GM23248 (cell line): ENCODE measurements around the gene DTNB. TPM values are rescaled to one million over a fixed set of nuclear protein-coding genes. Genes with fewer than 3 reads are reported as not detected.

Source experiments
- DNase-seq: peaks from one replicate; pipeline ENCODE4 v3.0.0-alpha.2; 2015
- H2AFZ ChIP-seq: fragments of 200-600 bp; sonication (generic); 2 replicates; pipeline ENCODE4 v1.6.1; 2016; ENCODE audit warnings: antibody characterized with exemption
- H3F3A ChIP-seq: fragments of 200-600 bp; sonication (generic); 2 replicates; pipeline ENCODE4 v1.6.1; 2016; ENCODE audit warnings: mild to moderate bottlenecking, antibody characterized with exemption, mixed run types; ENCODE audit not compliant: insufficient read depth
- H3K27ac ChIP-seq: fragments of 200-600 bp; sonication (generic); 2 replicates; pipeline ENCODE4 v1.5.1; 2016; ENCODE audit warnings: mild to moderate bottlenecking
- H3K27me3 ChIP-seq: fragments of 200-600 bp; sonication (generic); replicated peaks from 2 replicates; pipeline ENCODE4 v1.6.1; 2016; ENCODE audit warnings: mild to moderate bottlenecking; ENCODE audit not compliant: insufficient read depth
- H3K36me3 ChIP-seq: fragments of 200-600 bp; sonication (generic); 2 replicates; pipeline ENCODE4 v1.6.1; 2016; ENCODE audit warnings: low read depth, mild to moderate bottlenecking
- H3K4me1 ChIP-seq: fragments of 200-600 bp; sonication (generic); 2 replicates; pipeline ENCODE4 v1.6.1; 2016; ENCODE audit warnings: mild to moderate bottlenecking; ENCODE audit not compliant: insufficient read depth
- H3K4me2 ChIP-seq: fragments of 200-600 bp; sonication (generic); one replicate; pipeline ENCODE4 v1.6.1; 2016; ENCODE audit warnings: mild to moderate bottlenecking; ENCODE audit not compliant: unreplicated experiment
- H3K4me3 ChIP-seq: fragments of 200-600 bp; sonication (generic); 2 replicates; pipeline ENCODE4 v1.5.1; 2016; ENCODE audit warnings: mild to moderate bottlenecking
- H3K79me2 ChIP-seq: fragments of 200-600 bp; sonication (generic); 2 replicates; pipeline ENCODE4 v1.6.1; 2016; ENCODE audit warnings: mild to moderate bottlenecking; ENCODE audit not compliant: insufficient read depth
- H3K9ac ChIP-seq: fragments of 200-600 bp; sonication (generic); 2 replicates; pipeline ENCODE4 v1.6.1; 2016; ENCODE audit warnings: mild to moderate bottlenecking
- H3K9me2 ChIP-seq: fragments of 200-600 bp; sonication (generic); 2 replicates; pipeline ENCODE4 v1.6.1; 2016; ENCODE audit warnings: mixed run types, mild to moderate bottlenecking, moderate library complexity; ENCODE audit not compliant: insufficient read depth
- H3K9me3 ChIP-seq: fragments of 200-600 bp; sonication (generic); one replicate; pipeline ENCODE4 v1.6.1; 2017; ENCODE audit warnings: low read depth
- H4K20me1 ChIP-seq: fragments of 200-600 bp; sonication (generic); 2 replicates; pipeline ENCODE4 v1.6.0; 2016; ENCODE audit not compliant: insufficient read depth
- EZH2 ChIP-seq: fragments of 200-600 bp; sonication (generic); IDR thresholded peaks from 2 replicates; pipeline ENCODE4 v1.6.1; 2018; ENCODE audit warnings: antibody characterized with exemption, mild to moderate bottlenecking; ENCODE audit not compliant: insufficient read depth, poor library complexity, severe bottlenecking
- EZH2phosphoT487 ChIP-seq: fragments of 200-600 bp; sonication (generic); IDR thresholded peaks from 2 replicates; pipeline ENCODE4 v1.6.1; 2018; ENCODE audit warnings: antibody characterized with exemption, moderate library complexity, mild to moderate bottlenecking, low read depth; ENCODE audit not compliant: insufficient read depth
- WGBS, 2 experiments: methylation state at CpG; one replicate each; pipeline ENCODE4 v1.1.6; 2015 to 2017; ENCODE audit warnings: low lambda C conversion rate in 2 of 2, low coverage in 1 of 2; ENCODE audit errors: missing lambda C conversion rate in 2 of 2; 5-methylcytosine and 5-hydroxymethylcytosine counted together
- in situ Hi-C: fragments of 300-500 bp; cut with MboI; formaldehyde crosslinking; loops from 2 replicates; pipeline ENCODE4 v1.15.0; 2020
- polyA plus RNA-seq: library from polyadenylated mRNA; unstranded; fragments of >200 nt; fragmentation: Nextera tagmentation; extraction: Ambion mirVana; gene quantifications from 2 replicates; pipeline ENCODE4 v1.2.1, GENCODE V29; 2016
- total RNA-seq: library from RNA; depleted of rRNA; stranded (reverse); fragments of >200 nt; shearing (Covaris generic); gene quantifications from 2 replicates; pipeline ENCODE4 v1.2.3, GENCODE V29; 2014

The DTNB gene
- total and polyA plus RNA-seq, 2 experiments from 2014 or later, result 1.1 to 4.0 TPM

DNA sequence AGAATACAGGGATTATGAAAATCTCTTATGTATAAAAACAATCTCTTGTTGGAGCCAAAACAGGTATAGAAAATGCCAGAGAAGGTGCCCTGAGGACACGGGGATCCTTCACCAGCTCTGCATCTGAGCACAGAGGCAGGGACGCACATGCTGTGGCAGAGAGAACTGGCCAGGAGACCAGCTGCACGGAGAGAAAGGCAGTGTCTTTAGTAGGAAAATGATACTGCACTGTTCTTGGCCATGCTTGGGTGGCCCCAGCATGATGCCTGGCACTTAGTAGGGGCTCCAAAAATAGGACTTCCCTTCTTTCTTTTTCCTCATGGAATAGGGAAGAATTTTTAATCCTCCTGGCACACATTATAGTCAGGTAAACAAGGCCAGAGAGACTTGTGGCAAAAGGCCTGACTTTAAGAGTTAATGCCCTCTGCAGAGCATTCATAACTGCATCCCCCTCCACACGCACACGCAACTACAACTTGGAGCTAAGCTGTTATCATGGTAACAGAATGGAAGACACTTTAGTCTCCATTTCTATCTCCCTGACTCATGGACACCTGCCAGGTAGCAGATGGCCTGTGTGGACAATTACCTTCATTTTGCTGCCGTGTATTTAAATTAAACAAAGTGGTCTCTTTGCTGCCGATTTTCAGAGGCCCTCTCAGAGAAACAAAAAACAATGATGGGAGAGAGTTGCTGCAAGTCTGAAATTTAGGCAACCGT lies 271.9 kb downstream of the DTNB start:
- TF ChIP-seq EZH2, result no peak
- no peak for TF ChIP-seq EZH2phosphoT487
- no peak for DNase-seq
- WGBS, 2 experiments, result 69 to 72% methylated on average over 8 of the region's 8 CpGs

DNA sequence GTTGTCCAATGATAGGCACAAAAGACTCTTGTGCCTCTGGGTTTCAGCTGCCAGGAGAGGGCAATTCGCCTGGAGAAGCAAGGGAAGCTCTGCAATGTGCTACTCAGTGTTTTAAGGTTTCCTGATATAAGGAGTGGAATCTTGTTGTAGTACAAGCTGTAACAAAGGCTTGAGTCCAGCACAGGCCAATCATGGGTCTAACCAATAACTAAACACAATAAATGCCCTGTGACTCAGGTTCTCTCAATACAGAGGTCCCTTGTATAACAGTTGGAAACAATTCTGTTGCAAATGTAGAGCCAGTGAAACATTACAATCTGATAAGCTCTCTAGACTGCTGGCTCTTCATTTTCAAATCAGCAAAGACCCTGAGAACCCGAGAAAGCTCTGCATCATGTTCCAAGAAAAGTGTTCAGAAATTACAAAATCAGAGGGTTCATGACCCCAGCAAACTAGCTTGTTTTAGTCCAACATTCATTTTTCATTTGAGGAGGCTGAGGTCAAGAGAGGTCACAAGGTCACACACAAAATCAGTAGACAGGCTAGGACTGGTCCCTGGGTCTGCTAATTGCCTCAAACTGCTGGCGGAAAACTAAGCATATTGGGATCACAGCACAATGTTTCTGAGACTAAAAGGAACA lies 272.7 kb downstream of the DTNB start:
- TF ChIP-seq EZH2 (no peak), EZH2phosphoT487 (no peak)
- no peak for DNase-seq
- Histone ChIP-seq H3K27ac (no peak overlapping the region), H3K4me3 (no peak overlapping the region), H3K4me1 (no peaks in the 10 kb centered on the region), H3K9ac (no peak overlapping the region), H2AFZ (no peak overlapping the region), H3K9me3 (no peaks in the 10 kb centered on the region), H3K36me3 (no peaks in the 10 kb centered on the region), H3K4me2 (no peak overlapping the region), H4K20me1 (no peaks in the 10 kb centered on the region), H3K79me2 (no peaks in the 10 kb centered on the region), H3F3A (no peaks in the 10 kb centered on the region), H3K9me2 (no peaks in the 10 kb centered on the region), H3K27me3 (no peaks in the 10 kb centered on the region)
- WGBS, 2 experiments, result 84 to 89% methylated on average over 3 of the region's 3 CpGs
- in situ Hi-C loops, result no loop called here

More for the DNA sequence above, 271.9 kb downstream of the DTNB start:
- Histone ChIP-seq H3K9me2 (no peaks in the 10 kb centered on the region), H3K27ac (no peak overlapping the region), H3K79me2 (no peaks in the 10 kb centered on the region), H3K4me3 (no peak overlapping the region), H3K27me3 (no peaks in the 10 kb centered on the region), H2AFZ (no peak overlapping the region), H3K9ac (no peak overlapping the region), H4K20me1 (no peaks in the 10 kb centered on the region), H3K36me3 (no peaks in the 10 kb centered on the region), H3K4me2 (no peak overlapping the region), H3K9me3 (no peaks in the 10 kb centered on the region), H3F3A (no peaks in the 10 kb centered on the region), H3K4me1 (no peaks in the 10 kb centered on the region)
- in situ Hi-C loops, result no loop called here

DNA sequence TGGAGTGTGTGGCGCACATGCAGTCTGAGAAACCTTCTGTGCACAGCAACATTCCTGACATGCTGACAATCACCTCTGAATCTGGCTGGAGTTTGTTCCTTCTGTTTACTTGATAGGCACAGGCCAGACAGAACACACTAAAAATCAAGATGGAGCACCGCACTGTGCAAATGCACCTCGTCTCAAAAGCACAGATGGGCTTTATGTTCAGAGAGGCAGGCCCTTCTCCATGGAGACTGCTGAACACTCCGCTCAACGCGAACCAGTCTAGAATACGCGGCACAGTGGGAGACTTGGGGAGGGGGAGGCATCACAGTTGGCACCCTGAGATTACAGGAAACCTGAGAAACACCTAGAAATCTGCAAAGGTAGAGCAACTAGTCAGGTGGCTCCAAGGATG lies 273.2 kb downstream of the DTNB start:
- in situ Hi-C loops, result no loop called here
- no peaks in the 10 kb centered on the region for H3K4me1 ChIP-seq
- no peaks in the 10 kb centered on the region for H3K9me2 ChIP-seq
- no peak overlapping the region for H2AFZ ChIP-seq
- no peaks in the 10 kb centered on the region for H3K36me3 ChIP-seq
- DNase-seq, result no peak
- no peak overlapping the region for H3K9ac ChIP-seq
- H3F3A ChIP-seq, result no peaks in the 10 kb centered on the region
- H3K27me3 ChIP-seq, result no peaks in the 10 kb centered on the region
- H3K79me2 ChIP-seq, result no peaks in the 10 kb centered on the region
- no peak overlapping the region for H3K4me2 ChIP-seq
- H4K20me1 ChIP-seq, result no peaks in the 10 kb centered on the region
- no peak for TF ChIP-seq EZH2
- no peak for TF ChIP-seq EZH2phosphoT487
- H3K9me3 ChIP-seq, result no peaks in the 10 kb centered on the region
- WGBS, 2 experiments, result 88 to 94% methylated on average over 8 of the region's 8 CpGs
- H3K27ac ChIP-seq, result no peak overlapping the region
- H3K4me3 ChIP-seq, result no peak overlapping the region

DNA sequence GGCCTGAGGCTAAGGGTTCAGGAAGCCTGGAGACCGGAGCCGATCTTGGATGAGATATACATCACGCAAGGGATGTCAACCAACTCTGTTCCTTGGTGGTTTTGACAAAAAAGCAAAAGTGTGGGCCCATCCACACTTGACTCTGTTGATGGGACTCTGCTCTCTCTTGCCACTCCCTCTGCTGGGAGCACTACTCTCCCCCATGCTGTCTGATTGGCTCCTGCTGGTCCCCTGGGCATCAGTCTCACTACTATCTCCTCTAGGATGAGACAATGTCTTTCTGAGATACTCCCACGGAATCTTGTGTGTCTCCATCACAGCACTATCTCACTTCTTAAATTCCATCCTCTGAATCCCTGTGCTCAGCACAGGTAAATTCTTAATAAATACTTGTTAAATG lies 274.8 kb downstream of the DTNB start:
- H3K9me3 ChIP-seq, result no peaks in the 10 kb centered on the region
- H3K27ac ChIP-seq, result no peak overlapping the region
- in situ Hi-C loops, result no loop called here
- no peaks in the 10 kb centered on the region for H3K4me1 ChIP-seq
- no peak overlapping the region for H3K4me2 ChIP-seq
- H3F3A ChIP-seq, result no peaks in the 10 kb centered on the region
- H3K9me2 ChIP-seq, result no peaks in the 10 kb centered on the region
- H3K4me3 ChIP-seq, result no peak overlapping the region
- H3K27me3 ChIP-seq, result no peaks in the 10 kb centered on the region
- no peaks in the 10 kb centered on the region for H3K36me3 ChIP-seq
- no peak overlapping the region for H2AFZ ChIP-seq
- TF ChIP-seq EZH2 (no peak), EZH2phosphoT487 (no peak)
- no peak for DNase-seq
- no peaks in the 10 kb centered on the region for H3K79me2 ChIP-seq
- H3K9ac ChIP-seq, result no peak overlapping the region
- H4K20me1 ChIP-seq, result no peaks in the 10 kb centered on the region
- WGBS, 2 experiments, result 74 to 84% methylated on average over 4 of the region's 4 CpGs
